Nucleus accumbens (tissue), 56 donors: Measurements from ENCODE around the gene PLAC9.

Experiments
- DNase-seq, 56 donors: peaks; one replicate each; lab custom pipeline; 2025; lab: John Stamatoyannopoulos, UW

Gene PLAC9

DNA sequence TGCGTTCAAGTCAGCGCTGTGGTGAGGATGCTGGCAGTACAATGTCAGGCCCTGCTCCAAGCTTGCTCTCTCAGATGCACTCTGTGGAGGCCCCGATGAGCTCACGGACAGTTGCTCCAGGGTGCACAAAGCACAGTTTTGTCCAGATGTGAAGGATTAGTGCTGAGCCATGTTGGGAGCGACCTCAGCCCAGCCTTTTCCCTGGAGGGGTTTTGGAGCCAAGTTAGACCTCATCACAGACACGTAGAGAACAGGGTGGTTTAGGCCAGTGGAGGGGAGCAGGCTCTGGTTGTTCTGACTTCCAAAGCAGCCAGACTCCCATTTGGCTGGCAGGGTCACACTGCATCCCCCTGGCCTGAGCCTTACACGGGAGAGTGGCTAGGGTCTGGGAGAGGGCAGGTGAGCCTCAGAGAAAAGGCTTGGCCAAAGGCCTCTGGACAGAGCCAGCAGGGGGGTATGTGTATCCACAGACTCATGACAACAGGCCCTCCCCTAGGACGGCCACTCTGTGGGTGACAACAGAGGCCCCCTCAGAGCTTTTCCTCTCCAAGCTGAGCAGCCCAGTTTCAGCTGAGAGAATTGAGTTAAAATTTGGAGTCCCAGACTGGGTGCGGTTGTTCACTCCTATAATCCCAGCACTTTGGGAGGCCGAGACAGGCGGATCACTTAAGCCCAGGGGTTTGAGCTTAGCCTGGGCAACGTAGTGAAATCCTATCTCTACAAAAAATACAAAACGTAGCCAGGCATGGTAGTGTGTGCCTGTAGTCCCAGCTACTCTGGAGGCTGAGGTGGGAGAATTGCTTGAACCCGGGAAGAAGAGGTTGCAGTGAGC, 4.7 kb downstream of the PLAC9 start:
- peak in 2 of 56 donors; percentile 10 to 19 for DNase-seq

DNA sequence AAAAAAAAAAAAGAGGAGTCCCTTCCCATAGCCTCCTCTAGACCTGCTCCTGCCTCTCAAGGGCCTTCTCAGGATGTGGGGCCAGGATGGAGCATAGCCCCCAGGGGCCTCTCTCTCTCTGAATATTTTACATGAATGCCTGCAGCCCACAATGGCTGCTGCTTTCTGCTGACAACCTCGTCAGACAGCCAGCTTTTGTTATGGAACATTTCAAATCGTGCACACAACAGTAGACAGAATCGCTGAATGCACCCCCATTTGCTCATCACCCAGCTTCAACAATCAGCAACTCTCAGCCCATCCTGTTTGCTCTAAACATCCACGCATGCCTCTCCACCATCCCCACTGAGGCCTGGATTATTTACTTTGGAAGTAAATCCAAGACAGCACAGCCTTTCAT, 5.4 kb downstream of the PLAC9 start:
- no peak for DNase-seq

DNA sequence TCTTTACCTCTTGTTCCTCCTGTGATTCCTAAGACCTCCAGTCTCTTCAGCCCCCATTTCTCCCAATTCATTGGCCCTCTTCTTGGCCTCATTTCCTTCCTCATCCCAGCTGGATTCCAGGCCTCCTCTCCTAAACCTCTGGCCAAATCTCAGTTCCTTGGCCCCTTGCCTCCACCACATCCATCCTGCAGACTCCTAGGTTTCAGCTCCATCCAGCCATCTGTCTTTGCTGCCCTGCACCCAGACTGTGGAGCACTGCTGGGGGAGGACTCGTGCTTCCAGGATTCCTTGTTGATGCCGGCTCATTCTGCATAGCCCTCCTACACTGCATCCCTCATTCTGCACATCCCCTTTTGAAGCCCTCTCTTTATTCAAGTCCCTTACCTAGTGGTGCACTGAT, 6.7 kb downstream of the PLAC9 start:
- no peak for DNase-seq

GRCh38 chr10:80140251-80140650, 7.7 kb downstream of the PLAC9 start:
- DNase-seq, result no peak

DNA sequence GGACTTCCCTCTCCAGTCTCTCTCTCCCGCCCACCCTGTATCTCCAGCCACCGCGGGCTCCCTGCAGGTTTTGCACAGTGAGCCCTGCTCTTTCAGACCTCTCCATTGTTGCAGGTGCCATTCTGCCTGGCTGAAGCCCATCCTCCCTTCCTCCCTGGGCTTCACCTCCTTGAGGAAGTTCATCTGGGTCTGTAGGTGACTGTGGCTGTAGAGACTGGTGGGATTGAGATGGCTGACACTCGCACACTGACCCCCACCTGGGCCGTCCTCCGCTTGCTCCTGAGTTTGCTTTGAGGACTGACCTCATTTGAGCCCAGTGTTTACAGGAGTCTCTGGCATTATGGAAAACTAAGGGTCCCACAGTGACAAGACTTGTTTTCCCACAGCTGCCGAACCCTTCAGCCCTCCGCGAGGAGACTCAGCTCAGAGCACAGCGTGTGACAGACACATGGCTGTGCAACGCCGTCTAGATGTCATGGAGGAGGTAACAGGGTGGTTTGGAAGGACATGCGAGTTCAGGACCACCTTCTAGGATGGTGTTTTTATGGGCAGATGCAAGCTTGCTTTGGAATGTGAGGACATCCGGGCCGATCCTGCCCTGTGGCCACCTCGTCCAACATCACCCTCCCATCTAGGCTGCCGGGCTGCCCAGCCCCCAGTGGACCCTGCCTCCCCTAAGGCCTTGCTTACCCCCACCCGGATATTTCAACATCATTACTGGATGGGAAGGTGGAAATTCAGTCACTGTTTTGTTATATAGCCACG, 9.3 kb downstream of the PLAC9 start:
- DNase-seq, result no peak

GRCh38 chr10:80144067-80144695, 11.7 kb downstream of the PLAC9 start:
- DNase-seq, result peak in 3 of 56 donors; percentile 34 to 45 (median 45)

DNA sequence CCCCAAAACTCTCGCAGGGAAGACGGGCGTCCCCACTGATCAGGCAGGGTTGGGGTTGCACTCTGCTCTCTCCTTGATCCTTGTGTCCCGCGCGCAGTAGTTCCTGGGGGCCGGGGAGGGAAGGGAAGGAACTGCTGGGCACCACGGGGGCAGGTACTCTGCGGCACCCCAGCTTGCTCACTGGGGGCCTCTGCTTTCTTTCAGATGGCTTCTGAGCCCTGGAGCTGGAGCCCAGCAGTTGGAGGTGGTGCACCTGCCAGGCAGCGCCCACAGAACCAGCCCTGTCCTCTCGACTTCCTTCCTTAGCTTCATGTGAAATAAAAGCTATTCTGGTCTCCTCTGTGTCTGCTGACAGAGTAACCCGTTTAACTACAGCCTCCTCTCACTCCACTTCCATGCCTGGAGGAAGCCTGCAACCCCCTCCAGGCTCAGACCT, 12.2 kb downstream of the PLAC9 start:
- no peak for DNase-seq

DNA sequence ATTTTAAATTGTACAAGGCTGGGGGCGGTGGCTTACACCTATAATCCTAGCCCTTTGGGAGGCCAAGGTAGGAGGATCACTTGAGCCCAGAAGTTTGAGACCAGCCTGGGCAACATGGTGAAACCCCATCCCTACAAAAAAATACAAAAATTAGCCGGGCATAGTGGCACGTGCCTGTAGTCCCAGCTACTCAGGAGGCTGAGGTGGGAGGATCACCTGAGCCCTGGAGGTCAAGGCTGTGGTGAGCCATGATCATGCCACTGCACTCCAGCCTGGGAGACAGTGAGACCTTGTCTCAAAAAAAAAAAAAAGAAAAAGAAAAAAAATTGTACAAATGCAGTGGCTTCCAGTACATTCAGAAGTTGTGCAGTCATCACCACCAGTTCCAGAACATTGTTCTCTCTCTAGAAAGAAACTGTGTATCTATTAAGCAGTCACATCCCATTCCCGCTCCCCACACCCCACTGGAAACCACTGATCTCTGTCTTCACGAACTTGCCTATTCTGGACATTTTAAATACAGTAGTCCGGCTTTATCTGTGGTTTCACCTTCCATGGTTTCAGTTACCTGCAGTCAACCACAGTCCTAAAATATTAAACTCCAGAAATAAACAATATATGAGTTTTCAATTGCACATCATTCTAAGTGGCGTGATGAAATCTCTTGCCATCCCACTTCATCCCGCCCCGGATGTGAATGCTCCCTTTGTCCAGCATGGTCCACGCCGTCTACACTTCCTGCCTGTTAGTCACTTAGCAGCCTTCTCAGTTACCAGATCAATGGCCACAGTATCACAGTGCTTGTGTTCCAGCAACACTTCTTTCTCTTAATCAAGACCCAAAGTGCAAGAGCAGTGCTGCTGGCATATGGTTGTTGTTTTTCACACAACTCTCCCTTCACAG, 13.1 kb downstream of the PLAC9 start:
- peak in 1 of 56 donors; percentile 23 for DNase-seq

DNA sequence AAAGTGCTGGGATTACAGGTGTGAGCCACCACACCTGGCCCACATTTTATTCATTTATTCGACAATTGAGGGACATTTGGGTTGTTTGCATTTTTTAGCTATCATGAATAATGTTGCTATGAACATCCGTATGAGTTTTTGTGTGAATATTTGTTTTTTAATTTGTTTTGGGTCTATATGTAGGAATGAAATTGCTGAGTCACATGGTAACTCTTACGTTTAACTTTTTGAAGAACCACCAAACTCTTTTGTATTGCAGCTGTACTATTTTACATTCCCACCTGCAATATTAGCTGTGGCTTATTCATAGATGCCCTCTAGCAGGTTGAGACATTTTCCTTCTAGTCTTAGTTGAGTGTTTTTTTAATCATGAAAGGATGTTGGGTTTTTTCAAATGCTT, 14.4 kb downstream of the PLAC9 start:
- DNase-seq, result no peak

DNA sequence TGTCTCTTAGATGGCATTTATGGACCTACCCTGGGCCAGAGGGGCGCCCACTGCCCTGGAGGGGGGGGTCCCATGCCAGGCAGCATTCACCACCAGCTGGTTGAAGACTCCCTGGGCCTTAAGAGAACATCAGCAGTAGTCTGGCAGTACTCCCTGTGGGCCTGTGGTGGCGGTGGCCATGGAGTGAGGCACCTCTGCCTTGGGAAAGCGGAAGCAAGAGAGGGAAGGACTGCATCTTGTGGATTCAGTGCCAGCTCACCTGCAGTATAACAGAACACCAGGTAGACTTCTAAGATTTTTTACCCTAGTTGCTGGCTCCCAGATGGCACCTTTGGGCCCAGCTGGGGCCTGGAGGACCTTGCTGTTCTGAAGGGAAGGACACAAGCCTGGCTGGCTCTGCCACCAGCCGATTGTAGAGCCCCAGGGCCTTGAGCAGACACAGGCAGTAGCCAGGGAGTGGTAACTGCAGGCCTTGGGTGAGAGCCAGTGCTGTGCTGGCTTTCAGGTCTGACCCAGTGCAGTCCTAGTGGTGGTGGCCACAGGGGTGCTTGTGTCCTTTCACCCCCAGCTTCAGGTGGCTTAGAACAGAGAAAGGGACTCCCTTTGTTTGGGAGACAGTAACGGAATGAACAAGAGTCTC, 15.8 kb downstream of the PLAC9 start:
- DNase-seq, result no peak

- no peak for DNase-seq
Observed at GRCh38 chr10:80149123-80149522, 16.6 kb downstream of the PLAC9 start.

DNA sequence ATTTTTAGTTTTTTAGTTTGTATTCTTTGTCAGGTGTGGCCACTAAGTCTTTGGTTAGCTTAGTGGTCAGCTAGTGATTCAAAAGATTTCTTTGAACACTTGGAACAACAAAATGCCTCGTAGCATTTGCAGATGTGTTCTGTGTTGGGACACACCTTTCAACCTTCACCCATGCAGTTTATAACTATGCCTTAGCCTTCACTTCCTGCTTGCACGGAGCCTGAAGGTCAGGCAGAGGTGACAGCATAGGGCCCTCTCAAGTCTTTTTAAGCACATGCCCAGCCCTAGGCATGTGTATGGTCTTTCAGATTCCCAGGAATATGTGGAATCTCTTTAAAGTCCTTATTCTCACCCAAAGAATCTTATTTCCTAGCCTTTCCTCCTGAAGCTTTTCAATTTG, 17.6 kb downstream of the PLAC9 start:
- no peak for DNase-seq

DNA sequence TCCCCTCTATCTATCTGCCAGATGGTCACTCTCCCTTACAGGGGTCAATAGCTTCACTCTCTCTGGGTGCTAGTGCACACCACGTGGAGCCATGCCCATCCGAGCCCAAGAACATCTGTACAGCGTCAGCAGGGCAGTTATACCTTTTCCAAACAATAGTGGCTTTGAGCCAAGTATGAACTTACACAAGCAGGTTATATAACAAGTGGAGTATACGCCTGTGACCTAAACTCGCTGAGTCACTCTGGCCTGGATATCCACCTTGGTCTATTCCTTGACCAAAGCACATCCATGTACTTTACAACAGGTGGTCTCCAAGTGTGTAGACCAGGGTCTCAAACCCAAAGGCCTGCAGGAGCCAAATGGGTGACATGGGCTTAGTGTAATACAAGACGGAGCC, 20.3 kb downstream of the PLAC9 start:
- no peak for DNase-seq

GRCh38 chr10:80153460-80153859, 20.9 kb downstream of the PLAC9 start:
- DNase-seq, result no peak

DNA sequence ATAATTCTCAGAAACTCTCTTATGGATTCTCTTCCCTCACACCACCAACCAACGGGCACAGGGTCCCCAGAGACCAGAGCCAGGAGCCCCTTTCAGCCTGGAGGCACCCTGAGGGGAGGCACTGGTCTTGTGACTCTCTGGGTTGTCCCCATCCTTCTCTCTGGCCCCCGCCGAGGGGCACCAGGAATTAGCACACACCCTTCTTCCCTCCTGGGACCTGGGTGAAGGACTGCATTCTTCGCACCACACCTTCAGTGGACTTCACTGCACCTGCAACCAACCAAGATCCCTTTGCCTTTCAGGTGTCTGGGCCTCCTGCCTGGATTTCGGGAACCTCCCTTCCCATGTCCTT, 22.1 kb downstream of the PLAC9 start:
- no peak for DNase-seq

DNA sequence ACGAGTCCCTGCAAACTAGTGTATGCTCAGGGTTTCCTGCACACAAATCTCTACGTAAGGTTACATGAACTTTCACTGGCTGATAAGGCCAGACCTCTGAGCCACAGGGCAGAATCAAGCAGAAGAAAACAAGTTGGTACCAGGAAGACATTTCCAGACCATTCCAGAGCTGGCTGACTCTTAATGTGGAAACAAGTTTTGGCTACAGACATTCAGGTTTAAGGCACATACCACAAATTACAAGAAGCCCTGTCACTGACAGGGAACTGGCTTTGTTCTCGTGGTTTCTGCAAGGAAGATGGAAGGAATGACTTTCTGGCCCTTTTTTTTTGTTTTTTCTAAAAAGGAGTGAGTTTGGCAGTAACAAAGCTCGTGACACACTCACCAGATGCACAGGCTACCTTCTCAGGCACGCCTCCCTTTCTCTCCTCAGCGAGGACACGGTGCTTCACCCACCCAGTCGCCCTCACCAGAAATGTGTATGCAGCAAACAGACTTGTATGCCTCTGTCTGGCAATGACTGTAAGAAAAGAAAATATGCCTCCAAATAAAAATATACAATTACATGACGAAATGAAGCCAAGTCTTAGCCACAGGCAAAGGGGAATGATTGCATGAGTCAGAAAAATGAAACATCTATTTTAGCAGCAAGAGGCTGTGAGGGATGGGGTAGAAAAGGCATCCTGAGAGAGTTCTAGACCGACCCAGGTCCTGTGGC, 22.6 kb downstream of the PLAC9 start:
- no peak for DNase-seq

- DNase-seq, result no peak
Observed at GRCh38 chr10:80155696-80156215, 23.2 kb downstream of the PLAC9 start.

- DNase-seq, result no peak
Observed at GRCh38 chr10:80156216-80156615, 23.7 kb downstream of the PLAC9 start.

DNA sequence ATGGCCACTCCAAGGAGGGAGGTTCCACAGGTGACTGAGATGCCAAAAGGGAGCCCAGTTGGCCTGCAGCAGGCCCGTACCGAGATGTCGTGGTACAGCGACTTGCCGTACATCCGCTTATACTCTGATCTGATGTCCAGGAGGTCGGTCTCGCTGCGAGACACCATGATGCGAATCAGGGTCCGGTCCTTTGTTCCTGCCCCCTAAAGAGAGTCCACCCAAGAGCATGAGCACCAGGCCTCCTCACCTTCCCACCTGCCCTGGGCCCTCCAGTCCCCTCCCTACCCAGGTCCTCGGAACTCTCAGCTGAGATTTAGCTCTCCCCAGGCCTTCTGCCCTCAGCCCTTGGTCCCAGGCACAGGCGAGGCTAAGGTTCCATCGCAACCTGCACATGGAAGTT, 25.0 kb downstream of the PLAC9 start:
- no peak for DNase-seq
